H1 (cell line): ENCODE measurements around the gene ZNF454. TPM values are rescaled to one million over a fixed set of nuclear protein-coding genes. Genes with fewer than 3 reads are reported as not detected.

Experiments used
- CHD1 ChIP-seq: IDR thresholded peaks from 2 replicates; pipeline ENCODE4 v1.6.1; 2012; ENCODE audit warnings: low read depth, low read length, improper control_type of control experiment
- POLR2A ChIP-seq, 2 experiments: IDR thresholded peaks; 1 replicate in 1 of 2; 2 replicates in 1 of 2; pipeline ENCODE4 v1.6.1; 2011; ENCODE audit warnings: low read depth in 2 of 2, low read length in 2 of 2, mild to moderate bottlenecking in 2 of 2; ENCODE audit errors: control extremely low read depth in 1 of 2
- RXRA ChIP-seq: IDR thresholded peaks from 2 replicates; pipeline ENCODE4 v1.6.1; 2011; ENCODE audit warnings: low read depth, mild to moderate bottlenecking, low read length, moderate library complexity; ENCODE audit not compliant: insufficient read depth
- SAP30 ChIP-seq: fragments of 300-600 bp; sonication (generic); IDR thresholded peaks from 2 replicates; pipeline ENCODE4 v1.7.1; 2012; ENCODE audit warnings: low read length, moderate library complexity, mild to moderate bottlenecking, inconsistent platforms; ENCODE audit not compliant: insufficient read depth, insufficient replicate concordance
- TAF7 ChIP-seq: optimal IDR thresholded peaks from 2 replicates; pipeline ENCODE3; 2011; ENCODE audit warnings: low read depth, mild to moderate bottlenecking, inconsistent platforms, low read length, moderate library complexity, borderline replicate concordance
- polyA plus RNA-seq, 7 experiments: library from polyadenylated mRNA; depleted of rRNA in 3 of 7; stranded (reverse) in 5 of 7; unstranded in 2 of 7; fragments of >200 nt in 5 of 7; fragments of 200-250 nt in 2 of 7; gene quantifications; 1 replicate in 5 of 7; 2 replicates in 1 of 7; 4 replicates in 1 of 7; pipeline versions ENCODE4 v1.2.1 to v1.2.3, GENCODE V29; 2011 to 2013; ENCODE audit warnings: missing spikeins in 2 of 7, mixed read lengths in 2 of 7
- total RNA-seq: library from RNA; stranded (reverse); fragmentation: NEBNext Ultra II Directional; extraction: Animal tissue kit (Norgen Biotek cat#: 25700); gene quantifications from 2 replicates; pipeline ENCODE4 v1.2.1, GENCODE V29; 2021

ZNF454 gene
- total and polyA plus RNA-seq, 2 of the 8 experiments (the other 6 are each of a cell fraction or from before 2014, with no cell fraction given), result 0.33 to 1.2 TPM

DNA sequence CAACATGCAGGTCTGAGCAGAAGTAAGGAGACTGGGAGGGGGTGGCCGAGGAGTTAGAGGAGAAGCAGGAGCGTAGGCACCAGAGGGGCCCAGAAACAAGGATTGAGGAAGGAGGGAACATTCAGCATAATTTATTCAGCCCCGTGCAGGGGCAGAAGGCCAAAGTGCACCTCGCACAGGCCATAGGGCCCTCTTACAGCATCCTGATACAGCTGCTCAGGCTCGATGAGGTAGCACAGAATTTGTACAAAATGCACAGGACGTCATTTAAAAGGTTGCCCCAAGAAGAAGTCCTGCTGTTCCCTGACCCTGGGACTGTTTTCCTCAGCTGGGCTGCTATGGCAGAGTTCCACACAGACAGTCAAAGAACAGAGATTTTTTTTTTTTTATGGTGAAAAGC lies 56.2 kb downstream of the ZNF454 start (continued):
- TF ChIP-seq POLR2A (IDR thresholded peaks at IDR 0.05; ENCODE audit: control extremely low read depth in 1 of 2, low read depth in 2 of 2, low read length in 2 of 2), result no peak
- no peak for TF ChIP-seq CHD1
- no peak for TF ChIP-seq TAF7
- TF ChIP-seq RXRA, result no peak
- TF ChIP-seq SAP30, result no peak
